DMS79 treated with DMSO at 0.1 percent for 48 hours (cell line): ENCODE data around the gene MED27.

ENCODE experiments used
- DNase-seq: peaks from one replicate; lab custom pipeline; 2025; lab: John Stamatoyannopoulos, UW

Gene MED27

GRCh38 chr9:131876486-131876885 lies 203.2 kb downstream of the MED27 start:
- no peak for DNase-seq

- DNase-seq, result peak; percentile 31
Measured at GRCh38 chr9:131875828-131876485, 203.7 kb downstream of the MED27 start.

- DNase-seq, result no peak
Measured at GRCh38 chr9:131874916-131875670, 204.6 kb downstream of the MED27 start.

GRCh38 chr9:131874447-131874846 lies 205.2 kb downstream of the MED27 start:
- DNase-seq, result no peak

- DNase-seq, result no peak
Measured at GRCh38 chr9:131873891-131874440, 205.7 kb downstream of the MED27 start.

- DNase-seq, result no peak
Measured at GRCh38 chr9:131873335-131873734, 206.3 kb downstream of the MED27 start.

- DNase-seq, result no peak
Measured at GRCh38 chr9:131872702-131873101, 207.0 kb downstream of the MED27 start.

GRCh38 chr9:131872006-131872405 lies 207.7 kb downstream of the MED27 start:
- DNase-seq, result no peak

GRCh38 chr9:131870156-131870555 lies 209.5 kb downstream of the MED27 start:
- DNase-seq, result no peak

- DNase-seq, result no peak
Measured at GRCh38 chr9:131869348-131869747, 210.3 kb downstream of the MED27 start.

- no peak for DNase-seq
Measured at GRCh38 chr9:131868766-131869165, 210.9 kb downstream of the MED27 start.

- DNase-seq, result no peak
Measured at GRCh38 chr9:131867611-131868192, 212.0 kb downstream of the MED27 start.

GRCh38 chr9:131865446-131866195 lies 214.0 kb downstream of the MED27 start:
- no peak for DNase-seq

GRCh38 chr9:131864531-131864930 lies 215.1 kb downstream of the MED27 start:
- DNase-seq, result no peak

- DNase-seq, result no peak
Measured at GRCh38 chr9:131863306-131863896, 216.3 kb downstream of the MED27 start.

GRCh38 chr9:131862261-131862660 lies 217.4 kb downstream of the MED27 start:
- DNase-seq, result no peak

GRCh38 chr9:131860430-131860829 lies 219.2 kb downstream of the MED27 start:
- no peak for DNase-seq

GRCh38 chr9:131858147-131858546 lies 221.5 kb downstream of the MED27 start:
- no peak for DNase-seq

- no peak for DNase-seq
Measured at GRCh38 chr9:131856105-131856504, 223.6 kb downstream of the MED27 start.

GRCh38 chr9:131854896-131855613 lies 224.6 kb downstream of the MED27 start:
- DNase-seq, result no peak

GRCh38 chr9:131854334-131854733 lies 225.3 kb downstream of the MED27 start:
- no peak for DNase-seq
